HCT116 (cell line): ENCODE data around the gene PTPN13. TPM values are rescaled to one million over a fixed set of nuclear protein-coding genes. Genes with fewer than 3 reads are reported as not detected.

Source experiments
- ATAC-seq: fragments of 200-7000 bp; cut with Tn5 transposase; 2 replicates; pipeline ENCODE4 v1.9.1; 2020; ENCODE audit warnings: mild to moderate bottlenecking, moderate library complexity
- BruUV-seq: library from RNA; stranded (reverse); fragments of 400-500 nt; replicated peaks from 2 replicates; lab custom pipeline; 2021; lab: Mats Ljungman, UMichigan
- CTCF ChIA-PET: fragments of 300-600 bp; sonication (Branson Sonifier 250); formaldehyde crosslinking; loops from one replicate; lab custom pipeline; 2021; ENCODE audit warnings: antibody characterized with exemption; lab: Charles Lee
- POLR2A ChIA-PET: fragments of 300-600, 350-600 bp; sonication (Branson Sonifier 250); formaldehyde crosslinking; loops from one replicate; lab custom pipeline; 2021; ENCODE audit warnings: antibody characterized with exemption; lab: Charles Lee
- RAD21 ChIA-PET, 2 experiments: fragments of 300-600 bp; sonication (Branson Sonifier 250); formaldehyde crosslinking; loops; one replicate each; lab custom pipeline; 2023; ENCODE audit warnings: low total read pairs in 2 of 2; ENCODE audit not compliant: uncharacterized antibody in 2 of 2, unreplicated experiment in 2 of 2, low non-redundant PET in 1 of 2; lab: Charles Lee
- DNase-seq: peaks from one replicate; pipeline ENCODE4 v3.0.0-alpha.2; 2010; ENCODE audit warnings: low read depth, low spot score
- H2AFZ ChIP-seq: fragments of 200-600 bp; shearing (Covaris generic), sonication (generic); 2 replicates; pipeline ENCODE4 v1.6.1; 2017; ENCODE audit warnings: low read depth, mixed run types, mixed read lengths, antibody characterized with exemption, low read length; ENCODE audit not compliant: poor library complexity, severe bottlenecking
- H3K27ac ChIP-seq: 2 replicates; pipeline ENCODE4 v1.5.1; 2012; ENCODE audit warnings: low read depth, low read length
- H3K27me3 ChIP-seq: fragments of 200-600 bp; sonication (generic); 2 replicates; pipeline ENCODE4 v1.6.1; 2016; ENCODE audit warnings: mixed run types, low read length, mixed read lengths; ENCODE audit not compliant: insufficient read depth
- H3K36me3 ChIP-seq, 2 experiments: fragments of 200-500 bp in 1 of 2; fragments of 200-600 bp in 1 of 2; sonication (Bioruptor generic) in 1 of 2; sonication (generic) in 1 of 2; 2 replicates each; pipeline versions ENCODE4 v1.5.1 to v1.6.1; 2014 to 2016; ENCODE audit warnings: low read length in 2 of 2, inconsistent platforms in 1 of 2, mixed read lengths in 1 of 2, mixed run types in 1 of 2; ENCODE audit not compliant: insufficient read depth in 2 of 2, control insufficient read depth in 1 of 2
- H3K4me1 ChIP-seq, 2 experiments: fragments of 200-600 bp in 1 of 2; sonication (generic) in 1 of 2; 2 replicates each; pipeline versions ENCODE4 v1.5.1 to v1.6.1; 2012 to 2017; ENCODE audit warnings: low read length in 2 of 2, inconsistent platforms in 1 of 2, mild to moderate bottlenecking in 1 of 2, mixed read lengths in 1 of 2, mixed run types in 1 of 2, moderate library complexity in 1 of 2; ENCODE audit not compliant: insufficient read depth in 2 of 2, control insufficient read depth in 1 of 2
- H3K4me2 ChIP-seq: fragments of 200-600 bp; sonication (generic); 2 replicates; pipeline ENCODE4 v1.6.1; 2017; ENCODE audit warnings: mixed run types, low read length, mixed read lengths
- H3K4me3 ChIP-seq, 2 experiments: fragments of 200-600 bp in 1 of 2; sonication (generic) in 1 of 2; replicated peaks in 1 of 2; 2 replicates each; pipeline ENCODE4 v1.5.1; 2011 to 2016; ENCODE audit warnings: low read length in 2 of 2, control low read depth in 1 of 2, low read depth in 1 of 2, mild to moderate bottlenecking in 1 of 2, mixed read lengths in 1 of 2, mixed run types in 1 of 2
- H3K79me2 ChIP-seq: fragments of 200-600 bp; sonication (generic); 2 replicates; pipeline ENCODE4 v1.6.1; 2017; ENCODE audit warnings: mild to moderate bottlenecking, mixed run types, low read length, moderate library complexity, mixed read lengths; ENCODE audit not compliant: insufficient read depth
- H3K9ac ChIP-seq: fragments of 200-600 bp; sonication (generic); 2 replicates; pipeline ENCODE4 v1.6.1; 2016; ENCODE audit warnings: low read length, mixed read lengths
- H3K9me2 ChIP-seq: fragments of 200-600 bp; sonication (generic), shearing (Covaris generic); 2 replicates; pipeline ENCODE4 v1.6.1; 2017; ENCODE audit warnings: mixed run types, mild to moderate bottlenecking, moderate library complexity; ENCODE audit not compliant: insufficient read depth
- H3K9me3 ChIP-seq, 2 experiments: fragments of 200-500 bp in 1 of 2; fragments of 200-600 bp in 1 of 2; sonication (Bioruptor generic) in 1 of 2; sonication (generic) in 1 of 2; 2 replicates each; pipeline ENCODE4 v1.6.1; 2014 to 2017; ENCODE audit warnings: low read length in 2 of 2, mixed read lengths in 2 of 2, inconsistent platforms in 1 of 2, low read depth in 1 of 2, mild to moderate bottlenecking in 1 of 2, mixed run types in 1 of 2, moderate library complexity in 1 of 2; ENCODE audit not compliant: control insufficient read depth in 1 of 2, insufficient read depth in 1 of 2
- H4K20me1 ChIP-seq: fragments of 200-600 bp; sonication (generic), shearing (Covaris generic); 2 replicates; pipeline ENCODE4 v1.6.1; 2017; ENCODE audit warnings: mixed run types, mild to moderate bottlenecking, moderate library complexity; ENCODE audit not compliant: insufficient read depth
- CBX3 ChIP-seq: IDR thresholded peaks from 2 replicates; pipeline ENCODE4 v1.6.1; 2012; ENCODE audit warnings: low read depth
- CEBPB ChIP-seq: IDR thresholded peaks from 2 replicates; pipeline ENCODE4 v1.6.1; 2012; ENCODE audit warnings: low read depth
- EGR1 ChIP-seq: IDR thresholded peaks from 2 replicates; pipeline ENCODE4 v1.6.1; 2012; ENCODE audit warnings: low read depth
- ELF1 ChIP-seq: IDR thresholded peaks from 2 replicates; pipeline ENCODE4 v1.6.1; 2012; ENCODE audit warnings: low read depth, borderline replicate concordance
- EZH2phosphoT487 ChIP-seq: fragments of 200-600 bp; IDR thresholded peaks from 2 replicates; pipeline ENCODE4 v1.6.1; 2018; ENCODE audit warnings: antibody characterized with exemption, borderline replicate concordance
- FOSL1 ChIP-seq: IDR thresholded peaks from 2 replicates; pipeline ENCODE4 v1.6.1; 2012; ENCODE audit warnings: low read depth
- POLR2A ChIP-seq: IDR thresholded peaks from 2 replicates; pipeline ENCODE4 v1.7.0; 2011; ENCODE audit warnings: borderline replicate concordance; ENCODE audit not compliant: insufficient read depth, insufficient read length; ENCODE audit errors: extremely low read depth
- POLR2AphosphoS5 ChIP-seq: IDR thresholded peaks from 2 replicates; pipeline ENCODE4 v1.6.1; 2011; ENCODE audit warnings: mild to moderate bottlenecking, low read depth, low read length, moderate library complexity
- RAD21 ChIP-seq: IDR thresholded peaks from 2 replicates; pipeline ENCODE4 v1.6.1; 2012; ENCODE audit warnings: low read depth, mild to moderate bottlenecking
- SP1 ChIP-seq: IDR thresholded peaks from 2 replicates; pipeline ENCODE4 v1.6.1; 2012; ENCODE audit warnings: low read depth
- SRF ChIP-seq: IDR thresholded peaks from 2 replicates; pipeline ENCODE4 v1.6.1; 2012; ENCODE audit warnings: low read depth
- TCF7L2 ChIP-seq: IDR thresholded peaks from 2 replicates; pipeline ENCODE4 v1.7.0; 2011; ENCODE audit warnings: borderline replicate concordance, inconsistent platforms; ENCODE audit not compliant: insufficient read depth, insufficient read length; ENCODE audit errors: extremely low read depth
- YY1 ChIP-seq: IDR thresholded peaks from 2 replicates; pipeline ENCODE4 v1.6.1; 2011; ENCODE audit warnings: low read length, low read depth, moderate library complexity, mild to moderate bottlenecking; ENCODE audit not compliant: insufficient replicate concordance; ENCODE audit errors: extremely low read depth
- ZNF274 ChIP-seq: fragments of 200-500 bp; sonication (Bioruptor generic); IDR thresholded peaks from 2 replicates; pipeline ENCODE4 v1.6.1; 2014; ENCODE audit warnings: mild to moderate bottlenecking, low read depth, low read length, inconsistent platforms
- intact Hi-C: fragments of 100-400 bp; cut with micrococcal nuclease; formaldehyde crosslinking; loops from 2 replicates; pipeline ENCODE4 v1.10.0; 2022
- total RNA-seq: library from RNA; stranded (reverse); gene quantifications from one replicate; pipeline ENCODE4 v1.2.1, GENCODE V29; 2021; ENCODE audit not compliant: unreplicated experiment
- TF ChIP-seq, protein P1 (sequence below): IDR thresholded peaks from 2 replicates; pipeline ENCODE4 v1.6.1; 2011; ENCODE audit warnings: mild to moderate bottlenecking, low read length, moderate library complexity; ENCODE audit not compliant: insufficient replicate concordance; ENCODE audit errors: extremely low read depth
- TF ChIP-seq, protein P2 (sequence below): IDR thresholded peaks from 2 replicates; pipeline ENCODE4 v1.6.1; 2012
- TF ChIP-seq, protein P3 (sequence below), 3 experiments: fragments of 200-600 bp in 1 of 3; sonication (generic) in 1 of 3; IDR thresholded peaks in 2 of 3; conservative IDR thresholded peaks in 1 of 3; 2 replicates each; pipeline ENCODE4 v1.5.1; 2012 to 2017; ENCODE audit warnings: low read depth in 2 of 3, low read length in 2 of 3, antibody characterized with exemption in 1 of 3, borderline replicate concordance in 1 of 3, control low read depth in 1 of 3, mild to moderate bottlenecking in 1 of 3, mixed read lengths in 1 of 3, mixed run types in 1 of 3, moderate library complexity in 1 of 3; ENCODE audit not compliant: insufficient read depth in 1 of 3
- TF ChIP-seq, protein P4 (sequence below): IDR thresholded peaks from 2 replicates; pipeline ENCODE4 v1.6.1; 2012

PTPN13 gene
- total RNA-seq, 1 experiment from 2014 or later = 14.6 TPM

DNA sequence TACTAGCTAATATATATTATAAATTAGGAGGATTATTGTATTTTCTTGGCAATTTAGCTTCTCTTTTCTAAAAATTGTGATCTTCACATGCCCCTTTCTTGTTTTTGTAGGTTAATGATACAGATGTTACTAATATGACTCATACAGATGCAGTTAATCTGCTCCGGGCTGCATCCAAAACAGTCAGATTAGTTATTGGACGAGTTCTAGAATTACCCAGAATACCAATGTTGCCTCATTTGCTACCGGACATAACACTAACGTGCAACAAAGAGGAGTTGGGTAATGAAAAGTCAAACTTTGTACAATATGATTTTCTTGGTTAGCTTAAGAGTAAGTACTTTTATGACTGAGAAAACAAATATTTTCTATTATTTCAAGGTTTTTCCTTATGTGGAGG lies 180.9 kb downstream of the PTPN13 start (continued):
- TF ChIP-seq, protein P1, sequence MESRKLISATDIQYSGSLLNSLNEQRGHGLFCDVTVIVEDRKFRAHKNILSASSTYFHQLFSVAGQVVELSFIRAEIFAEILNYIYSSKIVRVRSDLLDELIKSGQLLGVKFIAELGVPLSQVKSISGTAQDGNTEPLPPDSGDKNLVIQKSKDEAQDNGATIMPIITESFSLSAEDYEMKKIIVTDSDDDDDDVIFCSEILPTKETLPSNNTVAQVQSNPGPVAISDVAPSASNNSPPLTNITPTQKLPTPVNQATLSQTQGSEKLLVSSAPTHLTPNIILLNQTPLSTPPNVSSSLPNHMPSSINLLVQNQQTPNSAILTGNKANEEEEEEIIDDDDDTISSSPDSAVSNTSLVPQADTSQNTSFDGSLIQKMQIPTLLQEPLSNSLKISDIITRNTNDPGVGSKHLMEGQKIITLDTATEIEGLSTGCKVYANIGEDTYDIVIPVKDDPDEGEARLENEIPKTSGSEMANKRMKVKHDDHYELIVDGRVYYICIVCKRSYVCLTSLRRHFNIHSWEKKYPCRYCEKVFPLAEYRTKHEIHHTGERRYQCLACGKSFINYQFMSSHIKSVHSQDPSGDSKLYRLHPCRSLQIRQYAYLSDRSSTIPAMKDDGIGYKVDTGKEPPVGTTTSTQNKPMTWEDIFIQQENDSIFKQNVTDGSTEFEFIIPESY = no peak
- TF ChIP-seq TCF7L2 = no peak

DNA sequence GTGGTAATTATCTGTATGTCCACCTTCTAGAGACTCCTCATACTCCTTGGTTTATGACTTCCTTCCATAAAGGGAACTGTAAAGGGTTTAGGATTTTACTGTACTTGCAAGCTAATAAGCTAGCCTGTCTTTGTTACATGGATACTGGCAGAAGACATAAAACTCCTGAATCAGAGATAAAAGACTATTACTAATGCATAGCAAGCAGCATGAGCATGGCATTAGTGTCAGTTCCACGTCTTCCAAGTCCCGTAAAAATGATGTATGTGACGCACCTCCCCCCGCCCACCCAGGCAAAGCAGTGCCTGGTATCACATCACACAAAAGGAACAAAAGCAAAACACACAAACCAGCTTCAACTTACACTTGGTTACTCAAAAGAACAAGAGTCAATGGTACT lies 184.1 kb downstream of the PTPN13 start:
- H2AFZ ChIP-seq = no peak overlapping the region
- intact Hi-C loops = no loop called here
- TF ChIP-seq, protein P2, sequence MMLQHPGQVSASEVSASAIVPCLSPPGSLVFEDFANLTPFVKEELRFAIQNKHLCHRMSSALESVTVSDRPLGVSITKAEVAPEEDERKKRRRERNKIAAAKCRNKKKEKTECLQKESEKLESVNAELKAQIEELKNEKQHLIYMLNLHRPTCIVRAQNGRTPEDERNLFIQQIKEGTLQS = no peak
- TF ChIP-seq CEBPB = no peak
- TF ChIP-seq SP1 = no peak
- TF ChIP-seq, protein P1 = no peak
- no peak for TF ChIP-seq ELF1
- TF ChIP-seq CBX3 = no peak
- no peak for TF ChIP-seq EGR1
- TF ChIP-seq EZH2phosphoT487 = no peak
- no peak for TF ChIP-seq ZNF274
- no peak for TF ChIP-seq RAD21
- TF ChIP-seq SRF = no peak
- no peak for TF ChIP-seq POLR2AphosphoS5
- TF ChIP-seq, protein P3, sequence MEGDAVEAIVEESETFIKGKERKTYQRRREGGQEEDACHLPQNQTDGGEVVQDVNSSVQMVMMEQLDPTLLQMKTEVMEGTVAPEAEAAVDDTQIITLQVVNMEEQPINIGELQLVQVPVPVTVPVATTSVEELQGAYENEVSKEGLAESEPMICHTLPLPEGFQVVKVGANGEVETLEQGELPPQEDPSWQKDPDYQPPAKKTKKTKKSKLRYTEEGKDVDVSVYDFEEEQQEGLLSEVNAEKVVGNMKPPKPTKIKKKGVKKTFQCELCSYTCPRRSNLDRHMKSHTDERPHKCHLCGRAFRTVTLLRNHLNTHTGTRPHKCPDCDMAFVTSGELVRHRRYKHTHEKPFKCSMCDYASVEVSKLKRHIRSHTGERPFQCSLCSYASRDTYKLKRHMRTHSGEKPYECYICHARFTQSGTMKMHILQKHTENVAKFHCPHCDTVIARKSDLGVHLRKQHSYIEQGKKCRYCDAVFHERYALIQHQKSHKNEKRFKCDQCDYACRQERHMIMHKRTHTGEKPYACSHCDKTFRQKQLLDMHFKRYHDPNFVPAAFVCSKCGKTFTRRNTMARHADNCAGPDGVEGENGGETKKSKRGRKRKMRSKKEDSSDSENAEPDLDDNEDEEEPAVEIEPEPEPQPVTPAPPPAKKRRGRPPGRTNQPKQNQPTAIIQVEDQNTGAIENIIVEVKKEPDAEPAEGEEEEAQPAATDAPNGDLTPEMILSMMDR (IDR thresholded peaks at IDR 0.05 in 2 of 3, conservative IDR thresholded peaks at IDR 0.05 in 1 of 3; ENCODE audit: borderline replicate concordance in 1 of 3, insufficient read depth in 1 of 3, low read depth in 2 of 3, low read length in 2 of 3) = no peak
- no peak for TF ChIP-seq YY1
- TF ChIP-seq, protein P4, sequence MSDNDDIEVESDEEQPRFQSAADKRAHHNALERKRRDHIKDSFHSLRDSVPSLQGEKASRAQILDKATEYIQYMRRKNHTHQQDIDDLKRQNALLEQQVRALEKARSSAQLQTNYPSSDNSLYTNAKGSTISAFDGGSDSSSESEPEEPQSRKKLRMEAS = no peak
- no peak for TF ChIP-seq FOSL1
- TF ChIP-seq POLR2A = no peak
- no peak overlapping the region for H3K4me2 ChIP-seq
- no peaks in the 10 kb centered on the region for H3K4me1 ChIP-seq
- no TSS peak for BruUV-seq
- no peak overlapping the region for H3K4me3 ChIP-seq
- H3K9me3 ChIP-seq = no peaks in the 10 kb centered on the region
- ATAC-seq (no peak), DNase-seq (no peak)
- H3K9ac ChIP-seq = no peak overlapping the region
- H3K36me3 ChIP-seq = no peaks in the 10 kb centered on the region
- ChIA-PET CTCF (no interaction called here), POLR2A (no interaction called here), RAD21 (no interaction called here)
- H3K27ac ChIP-seq = no peak overlapping the region
- no peaks in the 10 kb centered on the region for H4K20me1 ChIP-seq
- H3K79me2 ChIP-seq = no peaks in the 10 kb centered on the region
- H3K27me3 ChIP-seq = no peaks in the 10 kb centered on the region
- no peaks in the 10 kb centered on the region for H3K9me2 ChIP-seq
